Spleen (tissue), 7 donors: Measurements from ENCODE around the gene GPR18.

Source experiments
- CTCF ChIP-seq, 11 experiments: fragments of 200-600 bp in 7 of 11; fragments of 450-650 bp in 4 of 11; sonication (generic) in 4 of 11; IDR thresholded peaks in 8 of 11; conservative IDR thresholded peaks in 3 of 11; 1 replicate in 7 of 11; 2 replicates in 4 of 11; pipeline versions ENCODE4 v1.4.0 to v1.8.0; 2016 to 2021; ENCODE audit warnings: antibody characterized with exemption in 11 of 11, inconsistent platforms in 4 of 11, mild to moderate bottlenecking in 1 of 11
- POLR2A ChIP-seq, 3 donors: fragments of 450-650 bp; IDR thresholded peaks; one replicate each; pipeline ENCODE4 v1.5.1; 2017; ENCODE audit warnings: antibody characterized with exemption in 3 of 3, mild to moderate bottlenecking in 1 of 3
- POLR2AphosphoS5 ChIP-seq, 3 donors: sonication (generic); formaldehyde crosslinking; IDR thresholded peaks; one replicate each; pipeline ENCODE4 v1.5.1; 2017; ENCODE audit warnings: antibody characterized with exemption in 3 of 3
- donor health status: DM: no; HTN: no; CAD: no; lungs with moderate emphysema.
- donor health status: DM: no; HTN: no; CAD: no.
- donor health status: DM: no; HTN: no; CAD: no.

DNA sequence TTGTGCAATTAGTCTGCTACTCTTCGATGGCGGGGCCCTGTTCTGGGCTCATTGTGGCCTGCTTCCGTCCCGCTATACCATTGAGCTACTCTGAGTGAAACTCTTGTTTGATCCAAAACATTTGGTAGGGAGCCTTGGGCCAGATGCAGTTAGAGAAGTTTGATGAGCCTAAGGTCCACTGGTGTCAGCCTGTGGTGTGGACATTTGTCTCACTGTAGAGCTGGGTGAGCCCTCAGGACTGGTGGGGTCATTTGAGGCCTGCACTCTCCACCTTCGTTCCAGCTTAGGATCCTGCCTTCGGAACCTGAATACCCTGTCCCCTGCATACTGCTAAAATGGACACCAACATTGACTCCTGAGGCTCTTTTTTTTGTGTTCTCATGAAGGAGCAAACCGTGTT lies 50.7 kb downstream of the GPR18 start:
- TF ChIP-seq CTCF (IDR thresholded peaks at IDR 0.05 in 8 of 11, conservative IDR thresholded peaks at IDR 0.05 in 3 of 11) = no peak
- no peak for TF ChIP-seq POLR2A (IDR thresholded peaks at IDR 0.05)
- no peak for TF ChIP-seq POLR2AphosphoS5 (IDR thresholded peaks at IDR 0.05)
